ENCODE measurements around the gene EML3. TPM values are rescaled to one million over a fixed set of nuclear protein-coding genes. Genes with fewer than 3 reads are reported as not detected.
"Not testable (repeated sequence)": the region's sequence is repeated elsewhere in the genome, so short reads cannot be mapped to it uniquely, and the experiment has no call there.

The EML3 gene
- total RNA-seq, 2 experiments from 2014 or later: 121 to 122 TPM

GRCh38 chr11:62592146-62592815, 20.3 kb downstream of the EML3 start:
- no peaks in the 10 kb centered on the region for H3K9me3 Mint-ChIP-seq
- no peak for DNase-seq
- H3K4me1 Mint-ChIP-seq: peaks cover 70% of the 10 kb centered on the region
- no peaks in the 10 kb centered on the region for H3K27me3 Mint-ChIP-seq
- H3K36me3 Mint-ChIP-seq (ENCODE audit: low read depth): peaks cover 68% of the 10 kb centered on the region
- ChIA-PET POLR2A (interaction anchor here (0.8 to 6.4 kb wide), 57 partner anchors 8 to 1634 kb away, joined by 3 to 129 read pairs (median 7); partner anchors contain the start of genes B3GAT3, BSCL2, C11orf98 and CSKMT), CTCF (interaction anchor here (0.6 to 3.7 kb wide), 41 partner anchors 8 to 289 kb away, joined by 3 to 51 read pairs (median 6); partner anchors contain the start of genes B3GAT3, C11orf98, CSKMT and EEF1G)
- peak overlapping the region; percentile 99 for H3K4me3 Mint-ChIP-seq
- peak overlapping the region; percentile 96 for H3K27ac Mint-ChIP-seq

GRCh38 chr11:62591448-62592145, 21.0 kb downstream of the EML3 start, which contains the start of gene TUT1:
TSS of gene TUT1 (minus strand) at chr11:62591523. CDS start at chr11:62591485, 38 bp downstream.
- no peaks in the 10 kb centered on the region for H3K9me3 Mint-ChIP-seq
- peaks cover 65% of the 10 kb centered on the region for H3K4me1 Mint-ChIP-seq
- POLR2A ChIA-PET: interaction anchor here (0.8 to 6.4 kb wide), 68 partner anchors 8 to 1635 kb away, joined by 3 to 129 read pairs (median 5); partner anchors contain the start of genes B3GAT3, BSCL2, C11orf98 and CSKMT
- peak within 1 kb of the TSS; percentile 96 for H3K27ac Mint-ChIP-seq
- DNase-seq: peak; percentile 98
- peaks cover 61% of the 10 kb centered on the region for H3K36me3 Mint-ChIP-seq (ENCODE audit: low read depth)
- CTCF ChIA-PET: interaction anchor here (0.6 to 3.7 kb wide), 37 partner anchors 9 to 290 kb away, joined by 3 to 51 read pairs (median 7); partner anchors contain the start of genes B3GAT3, C11orf98, CSKMT and EEF1G
- no peaks in the 10 kb centered on the region for H3K27me3 Mint-ChIP-seq
- H3K4me3 Mint-ChIP-seq: peak within 1 kb of the TSS; percentile 99

GRCh38 chr11:62588966-62589637, 23.5 kb downstream of the EML3 start:
- ChIA-PET CTCF (interaction anchor here (0.9 to 1.5 kb wide), 2 partner anchors 164 to 194 kb away, joined by 4 read pairs; no protein-coding TSS in a partner anchor), POLR2A (interaction anchor here (1.1 to 6.4 kb wide), 6 partner anchors 11 to 252 kb away, joined by 3 to 116 read pairs (median 8); partner anchors contain the start of genes EEF1G, EML3, MTA2 and ROM1)
- Mint-ChIP-seq H3K36me3 (ENCODE audit: low read depth) (peaks cover 42% of the 10 kb centered on the region), H3K27ac (peak overlapping the region; percentile 58), H3K4me1 (peaks cover 47% of the 10 kb centered on the region), H3K27me3 (no peaks in the 10 kb centered on the region), H3K4me3 (no peak overlapping the region), H3K9me3 (no peaks in the 10 kb centered on the region)
- DNase-seq: peak; percentile 33

- not testable (repeated sequence) for H3K27me3 Mint-ChIP-seq, DNase-seq, H3K27ac Mint-ChIP-seq, H3K4me3 Mint-ChIP-seq, H3K9me3 Mint-ChIP-seq
- H3K36me3 Mint-ChIP-seq (ENCODE audit: low read depth): peaks cover 35% of the 10 kb centered on the region
- H3K4me1 Mint-ChIP-seq: peaks cover 15% of the 10 kb centered on the region
- POLR2A ChIA-PET: interaction anchor here (0.8 to 1.2 kb wide), 4 partner anchors 11 to 86 kb away, joined by 3 to 4 read pairs (median 4); partner anchors contain the start of genes C11orf98, CSKMT, EEF1G and MTA2
- CTCF ChIA-PET: interaction anchor here (2.2 kb wide), 1 partner anchor 109 kb away, joined by 6 read pairs; no protein-coding TSS in a partner anchor
These were observed 27.2 kb downstream of the EML3 start for GRCh38 chr11:62585356-62585755.

- POLR2A ChIA-PET: interaction anchor here (2.5 kb wide), 1 partner anchor 10 kb away, joined by 9 read pairs; the partner anchor contains the start of gene TUT1
- H3K27me3 Mint-ChIP-seq, DNase-seq, CTCF ChIA-PET, H3K9me3 Mint-ChIP-seq, H3K4me3 Mint-ChIP-seq, H3K4me1 Mint-ChIP-seq, H3K27ac Mint-ChIP-seq: not testable (repeated sequence)
- peaks cover 41% of the 10 kb centered on the region for H3K36me3 Mint-ChIP-seq (ENCODE audit: low read depth)
These were observed 30.8 kb downstream of the EML3 start for GRCh38 chr11:62581735-62582134.

GRCh38 chr11:62580959-62581715, 31.4 kb downstream of the EML3 start:
- no peak for DNase-seq
- Mint-ChIP-seq H3K27ac (no peak overlapping the region), H3K4me1 (peaks cover 3% of the 10 kb centered on the region), H3K27me3 (no peaks in the 10 kb centered on the region), H3K4me3 (no peak overlapping the region), H3K9me3 (no peaks in the 10 kb centered on the region), H3K36me3 (ENCODE audit: low read depth) (peaks cover 44% of the 10 kb centered on the region)
- ChIA-PET POLR2A (interaction anchor here (2.5 kb wide), 1 partner anchor 10 kb away, joined by 9 read pairs; the partner anchor contains the start of gene TUT1), CTCF (interaction anchor here (0.6 kb wide), 1 partner anchor 26 kb away, joined by 3 read pairs; no protein-coding TSS in a partner anchor)

- peaks cover 16% of the 10 kb centered on the region for H3K4me1 Mint-ChIP-seq
- H3K27ac Mint-ChIP-seq: no peak overlapping the region
- no peak overlapping the region for H3K4me3 Mint-ChIP-seq
- DNase-seq: no peak
- ChIA-PET CTCF (no interaction called here), POLR2A (interaction anchor here (7.8 kb wide), 1 partner anchor 14 kb away, joined by 129 read pairs; the partner anchor contains the start of gene TUT1)
- no peaks in the 10 kb centered on the region for H3K9me3 Mint-ChIP-seq
- H3K36me3 Mint-ChIP-seq (ENCODE audit: low read depth): peaks cover 51% of the 10 kb centered on the region
- no peaks in the 10 kb centered on the region for H3K27me3 Mint-ChIP-seq
These were observed 33.3 kb downstream of the EML3 start for GRCh38 chr11:62579252-62579651.

- Mint-ChIP-seq H3K27ac (no peak overlapping the region), H3K9me3 (no peaks in the 10 kb centered on the region), H3K4me1 (peaks cover 20% of the 10 kb centered on the region), H3K27me3 (no peaks in the 10 kb centered on the region), H3K4me3 (no peak overlapping the region), H3K36me3 (ENCODE audit: low read depth) (peaks cover 53% of the 10 kb centered on the region)
- no peak for DNase-seq
- ChIA-PET CTCF (no interaction called here), POLR2A (interaction anchor here (7.8 kb wide), 1 partner anchor 14 kb away, joined by 129 read pairs; the partner anchor contains the start of gene TUT1)
These were observed 34.0 kb downstream of the EML3 start for GRCh38 chr11:62578541-62578940.

- ChIA-PET CTCF (interaction anchor here (1.4 kb wide), 1 partner anchor 209 kb away, joined by 3 read pairs; no protein-coding TSS in a partner anchor), POLR2A (interaction anchor here (1.3 to 7.8 kb wide), 2 partner anchors 16 to 152 kb away, joined by 4 to 129 read pairs; partner anchors contain the start of gene TUT1)
- Mint-ChIP-seq H3K9me3 (no peaks in the 10 kb centered on the region), H3K4me1 (peaks cover 30% of the 10 kb centered on the region), H3K27ac (peak overlapping the region; percentile 41), H3K36me3 (ENCODE audit: low read depth) (peaks cover 61% of the 10 kb centered on the region), H3K4me3 (no peak overlapping the region), H3K27me3 (no peaks in the 10 kb centered on the region)
- no peak for DNase-seq
These were observed 35.4 kb downstream of the EML3 start for GRCh38 chr11:62577046-62577714.

GRCh38 chr11:62575837-62576236, 36.7 kb downstream of the EML3 start:
- Mint-ChIP-seq H3K4me3 (peak overlapping the region; percentile 94), H3K9me3 (no peaks in the 10 kb centered on the region), H3K36me3 (ENCODE audit: low read depth) (peaks cover 65% of the 10 kb centered on the region), H3K27me3 (no peaks in the 10 kb centered on the region), H3K27ac (peak overlapping the region; percentile 24), H3K4me1 (peaks cover 43% of the 10 kb centered on the region)
- DNase-seq: no peak
- ChIA-PET CTCF (interaction anchor here (3.9 kb wide), 1 partner anchor 19 kb away, joined by 20 read pairs; no protein-coding TSS in a partner anchor), POLR2A (interaction anchor here (1.3 to 7.8 kb wide), 8 partner anchors 10 to 185 kb away, joined by 3 to 130 read pairs (median 12); partner anchors contain the start of genes B3GAT3, GANAB, POLR2G and TUT1)

GRCh38 chr11:62575156-62575555, 37.4 kb downstream of the EML3 start:
- Mint-ChIP-seq H3K9me3 (no peaks in the 10 kb centered on the region), H3K27ac (peak overlapping the region; percentile 91), H3K36me3 (ENCODE audit: low read depth) (peaks cover 71% of the 10 kb centered on the region), H3K4me1 (peaks cover 48% of the 10 kb centered on the region), H3K27me3 (no peaks in the 10 kb centered on the region), H3K4me3 (peak overlapping the region; percentile 94)
- POLR2A ChIA-PET: interaction anchor here (0.9 to 7.8 kb wide), 19 partner anchors 9 to 266 kb away, joined by 3 to 130 read pairs (median 8); partner anchors contain the start of genes B3GAT3, C11orf98, CSKMT and EML3
- DNase-seq: no peak
- CTCF ChIA-PET: interaction anchor here (1.1 to 3.9 kb wide), 5 partner anchors 16 to 151 kb away, joined by 3 to 20 read pairs (median 5); partner anchors contain the start of gene TUT1

All from activated CD4-positive, alpha-beta memory T cell treated with anti-CD3 and anti-CD28 coated beads, Interleukin-2, amount 10 ng/mL, durations not matched to agents 7 days and 5 days (primary cell).